T-helper 2 cell treated with Interferon-gamma antibody and Interleukin-4, amounts not matched to agents 5 μg/mL and 100 μg/mL, for 36 hours (primary cell): ENCODE data around the gene SLC7A1.

ENCODE experiments used
- DNase-seq: peaks from one replicate; pipeline ENCODE4 v3.0.0; 2021; ENCODE audit warnings: low spot score
- H3K27ac Mint-ChIP-seq: one replicate; pipeline ENCODE4 v1.8.0; 2021; ENCODE audit warnings: mild to moderate bottlenecking, mixed read lengths
- H3K27me3 Mint-ChIP-seq: one replicate; pipeline ENCODE4 v1.8.0; 2021; ENCODE audit warnings: low read depth, mixed read lengths
- H3K36me3 Mint-ChIP-seq: one replicate; pipeline ENCODE4 v1.8.0; 2021; ENCODE audit warnings: low read depth, mixed read lengths
- H3K4me1 Mint-ChIP-seq: one replicate; pipeline ENCODE4 v1.8.0; 2021; ENCODE audit warnings: low read depth, mixed read lengths
- H3K4me3 Mint-ChIP-seq: one replicate; pipeline ENCODE4 v1.8.0; 2022; ENCODE audit warnings: mild to moderate bottlenecking, moderate library complexity, mixed read lengths
- H3K9me3 Mint-ChIP-seq: one replicate; pipeline ENCODE4 v1.8.0; 2021; ENCODE audit warnings: mixed read lengths

The SLC7A1 gene

GRCh38 chr13:29594710-29595379 lies 643 bp downstream of the SLC7A1 start:
- H3K4me1 Mint-ChIP-seq = peaks cover 45% of the 10 kb centered on the region
- H3K36me3 Mint-ChIP-seq = peaks cover 7% of the 10 kb centered on the region
- H3K9me3 Mint-ChIP-seq = no peaks in the 10 kb centered on the region
- peak; percentile 79 for DNase-seq
- no peaks in the 10 kb centered on the region for H3K27me3 Mint-ChIP-seq
- H3K27ac Mint-ChIP-seq = peak overlapping the region; percentile 93
- H3K4me3 Mint-ChIP-seq = peak overlapping the region; percentile 92

GRCh38 chr13:29594303-29594709 lies 1.2 kb downstream of the SLC7A1 start:
- peaks cover 47% of the 10 kb centered on the region for H3K4me1 Mint-ChIP-seq
- peak; percentile 56 for DNase-seq
- H3K27me3 Mint-ChIP-seq = no peaks in the 10 kb centered on the region
- peak overlapping the region; percentile 92 for H3K4me3 Mint-ChIP-seq
- peaks cover 7% of the 10 kb centered on the region for H3K36me3 Mint-ChIP-seq
- H3K27ac Mint-ChIP-seq = peak overlapping the region; percentile 93
- no peaks in the 10 kb centered on the region for H3K9me3 Mint-ChIP-seq

GRCh38 chr13:29593605-29594297 lies 1.7 kb downstream of the SLC7A1 start:
- peak overlapping the region; percentile 92 for H3K4me3 Mint-ChIP-seq
- H3K27me3 Mint-ChIP-seq = no peaks in the 10 kb centered on the region
- peaks cover 47% of the 10 kb centered on the region for H3K4me1 Mint-ChIP-seq
- H3K36me3 Mint-ChIP-seq = peaks cover 7% of the 10 kb centered on the region
- H3K27ac Mint-ChIP-seq = peak overlapping the region; percentile 93
- no peaks in the 10 kb centered on the region for H3K9me3 Mint-ChIP-seq
- DNase-seq = no peak

- DNase-seq = no peak
- Mint-ChIP-seq H3K27me3 (no peaks in the 10 kb centered on the region), H3K27ac (no peak overlapping the region), H3K9me3 (no peaks in the 10 kb centered on the region), H3K36me3 (peaks cover 14% of the 10 kb centered on the region), H3K4me3 (no peak overlapping the region), H3K4me1 (peaks cover 54% of the 10 kb centered on the region)
Observed at GRCh38 chr13:29591310-29591709, 4.2 kb downstream of the SLC7A1 start.

GRCh38 chr13:29589967-29590366 lies 5.5 kb downstream of the SLC7A1 start:
- peaks cover 14% of the 10 kb centered on the region for H3K36me3 Mint-ChIP-seq
- H3K4me3 Mint-ChIP-seq = no peak overlapping the region
- H3K9me3 Mint-ChIP-seq = no peaks in the 10 kb centered on the region
- DNase-seq = no peak
- H3K27me3 Mint-ChIP-seq = no peaks in the 10 kb centered on the region
- peak overlapping the region; percentile 45 for H3K27ac Mint-ChIP-seq
- H3K4me1 Mint-ChIP-seq = peaks cover 53% of the 10 kb centered on the region

- Mint-ChIP-seq H3K4me3 (no peak overlapping the region), H3K9me3 (no peaks in the 10 kb centered on the region), H3K36me3 (peaks cover 15% of the 10 kb centered on the region), H3K27me3 (no peaks in the 10 kb centered on the region), H3K4me1 (peaks cover 56% of the 10 kb centered on the region), H3K27ac (no peak overlapping the region)
- DNase-seq = no peak
Observed at GRCh38 chr13:29589234-29589633, 6.3 kb downstream of the SLC7A1 start.

GRCh38 chr13:29587645-29588044 lies 7.8 kb downstream of the SLC7A1 start:
- Mint-ChIP-seq H3K4me3 (no peak overlapping the region), H3K4me1 (peaks cover 50% of the 10 kb centered on the region), H3K27ac (no peak overlapping the region), H3K27me3 (no peaks in the 10 kb centered on the region), H3K9me3 (no peaks in the 10 kb centered on the region), H3K36me3 (peaks cover 11% of the 10 kb centered on the region)
- DNase-seq = no peak

- Mint-ChIP-seq H3K9me3 (no peaks in the 10 kb centered on the region), H3K27ac (peak overlapping the region; percentile 29), H3K27me3 (no peaks in the 10 kb centered on the region), H3K4me3 (no peak overlapping the region), H3K36me3 (peaks cover 11% of the 10 kb centered on the region), H3K4me1 (peaks cover 32% of the 10 kb centered on the region)
- no peak for DNase-seq
Observed at GRCh38 chr13:29583073-29583785, 12.3 kb downstream of the SLC7A1 start.

- DNase-seq = no peak
- Mint-ChIP-seq H3K4me1 (peaks cover 29% of the 10 kb centered on the region), H3K9me3 (no peaks in the 10 kb centered on the region), H3K27ac (no peak overlapping the region), H3K4me3 (no peak overlapping the region), H3K36me3 (peaks cover 13% of the 10 kb centered on the region), H3K27me3 (no peaks in the 10 kb centered on the region)
Observed at GRCh38 chr13:29582171-29582570, 13.3 kb downstream of the SLC7A1 start.

- Mint-ChIP-seq H3K36me3 (peaks cover 11% of the 10 kb centered on the region), H3K9me3 (no peaks in the 10 kb centered on the region), H3K4me3 (no peak overlapping the region), H3K4me1 (peaks cover 27% of the 10 kb centered on the region), H3K27me3 (no peaks in the 10 kb centered on the region), H3K27ac (no peak overlapping the region)
- DNase-seq = no peak
Observed at GRCh38 chr13:29581666-29582065, 13.8 kb downstream of the SLC7A1 start.

GRCh38 chr13:29579094-29579493 lies 16.4 kb downstream of the SLC7A1 start:
- no peaks in the 10 kb centered on the region for H3K27me3 Mint-ChIP-seq

GRCh38 chr13:29578300-29579085 lies 17.0 kb downstream of the SLC7A1 start:
- H3K4me1 Mint-ChIP-seq = peaks cover 19% of the 10 kb centered on the region
- no peak overlapping the region for H3K4me3 Mint-ChIP-seq
- no peak for DNase-seq
- H3K27me3 Mint-ChIP-seq = no peaks in the 10 kb centered on the region
- H3K36me3 Mint-ChIP-seq = peaks cover 11% of the 10 kb centered on the region
- peak overlapping the region; percentile 5 for H3K27ac Mint-ChIP-seq
- H3K9me3 Mint-ChIP-seq = no peaks in the 10 kb centered on the region

More at GRCh38 chr13:29579094-29579493, 16.4 kb downstream of the SLC7A1 start:
- H3K4me3 Mint-ChIP-seq = no peak overlapping the region
- no peak overlapping the region for H3K27ac Mint-ChIP-seq
- peaks cover 11% of the 10 kb centered on the region for H3K36me3 Mint-ChIP-seq
- no peaks in the 10 kb centered on the region for H3K9me3 Mint-ChIP-seq
- peaks cover 20% of the 10 kb centered on the region for H3K4me1 Mint-ChIP-seq
- no peak for DNase-seq

GRCh38 chr13:29577136-29578051 lies 18.1 kb downstream of the SLC7A1 start:
- peaks cover 20% of the 10 kb centered on the region for H3K4me1 Mint-ChIP-seq
- H3K27me3 Mint-ChIP-seq = no peaks in the 10 kb centered on the region
- H3K4me3 Mint-ChIP-seq = no peak overlapping the region
- peaks cover 11% of the 10 kb centered on the region for H3K36me3 Mint-ChIP-seq
- no peak overlapping the region for H3K27ac Mint-ChIP-seq
- no peak for DNase-seq
- H3K9me3 Mint-ChIP-seq = no peaks in the 10 kb centered on the region
